Fibroblast of upper back skin (primary cell): ENCODE data around the gene THAP7.
"Not testable (repeated sequence)": the region's sequence is repeated elsewhere in the genome, so short reads cannot be mapped to it uniquely, and the experiment has no call there.

ENCODE experiments used
- DNase-seq: peaks from one replicate; pipeline ENCODE4 v3.0.0-alpha.2; 2013

Gene THAP7

GRCh38 chr22:21001601-21002325 is at the start of gene THAP7:
Gene THAP7, minus strand, starts transcription at chr22:21002118. Its CDS starts 207 bp downstream, at chr22:21001911.
- DNase-seq: peak; percentile 93

- DNase-seq: no peak
Observed at GRCh38 chr22:21051145-21051830, 49.4 kb upstream of the THAP7 start.

GRCh38 chr22:21048965-21049364 is 47.0 kb upstream of the THAP7 start:
- DNase-seq: not testable (repeated sequence)

GRCh38 chr22:21048448-21048847 is 46.5 kb upstream of the THAP7 start:
- DNase-seq: not testable (repeated sequence)

- DNase-seq: no peak
Observed at GRCh38 chr22:21047730-21048129, 45.8 kb upstream of the THAP7 start.

DNA sequence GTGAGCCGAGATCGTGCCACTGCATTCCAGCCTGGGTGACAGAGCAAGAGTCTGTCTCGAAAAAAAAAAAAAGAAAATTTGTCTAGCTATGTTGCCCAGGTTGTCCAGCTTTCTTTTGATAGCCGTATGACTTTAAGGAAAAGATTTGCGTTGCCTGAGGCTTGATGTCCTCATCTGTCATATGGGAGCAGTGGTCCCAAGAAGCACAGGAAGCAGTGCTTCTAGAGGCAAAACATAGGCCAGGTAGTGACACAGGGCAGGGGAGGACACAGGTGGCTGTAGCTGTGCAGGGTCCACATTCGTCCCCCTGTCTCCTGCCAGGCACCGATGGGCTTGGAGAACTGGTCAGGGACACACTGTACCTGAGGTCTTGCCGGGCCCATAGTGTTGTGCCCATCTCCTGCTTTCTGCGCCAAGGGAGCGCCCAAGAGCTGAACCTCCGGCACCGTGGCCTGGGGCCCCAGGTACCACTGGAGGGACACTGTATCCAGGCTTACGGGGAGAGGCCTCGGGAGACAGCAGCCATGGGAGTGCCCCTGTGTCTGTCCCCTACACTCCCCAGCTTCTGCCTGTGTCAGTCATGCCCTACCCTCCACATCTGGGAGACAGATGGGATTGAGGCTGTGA is 45.2 kb upstream of the THAP7 start:
- no peak for DNase-seq

- DNase-seq: peak; percentile 91
Observed at GRCh38 chr22:21045585-21046294, 43.8 kb upstream of the THAP7 start, which contains the start of gene LRRC74B. Gene LRRC74B, plus strand, starts transcription at chr22:21045946. Its CDS starts 41 bp downstream, at chr22:21045987.

DNA sequence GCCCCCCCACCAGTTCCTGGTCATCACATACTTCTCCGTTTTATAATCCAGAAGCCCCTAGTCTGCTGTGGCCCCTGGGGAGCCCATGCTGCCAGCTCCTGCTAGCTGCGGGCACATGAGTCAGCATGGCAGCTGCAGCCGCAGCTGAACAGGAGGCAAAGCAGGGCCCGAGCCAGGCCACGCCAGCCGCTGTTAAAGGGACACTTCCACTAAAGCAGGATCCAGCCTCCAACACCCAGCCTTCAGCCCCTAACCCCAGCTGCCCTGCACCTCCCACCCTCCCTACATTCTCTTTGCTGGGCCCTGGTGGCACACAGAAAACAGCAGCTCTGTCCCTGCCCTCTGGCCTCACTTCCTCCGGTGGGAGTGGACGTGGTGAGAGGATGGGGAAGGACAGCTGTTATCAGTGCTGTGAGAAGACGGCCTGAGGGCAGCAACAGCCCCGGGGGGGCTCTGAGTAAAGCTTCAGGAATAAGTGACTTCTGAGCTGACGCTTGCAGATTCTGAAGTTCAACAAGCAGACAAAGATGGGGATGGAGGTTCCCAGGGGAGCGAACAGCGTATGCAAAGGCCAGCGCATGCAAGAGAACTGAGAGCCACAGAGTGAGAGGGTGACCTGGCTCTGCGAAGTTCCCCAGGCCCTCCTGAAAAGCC is 43.1 kb upstream of the THAP7 start:
- peak; percentile 71 for DNase-seq

- no peak for DNase-seq
Observed at GRCh38 chr22:21043860-21044535, 42.1 kb upstream of the THAP7 start.

- no peak for DNase-seq
Observed at GRCh38 chr22:21042978-21043859, 41.3 kb upstream of the THAP7 start.

DNA sequence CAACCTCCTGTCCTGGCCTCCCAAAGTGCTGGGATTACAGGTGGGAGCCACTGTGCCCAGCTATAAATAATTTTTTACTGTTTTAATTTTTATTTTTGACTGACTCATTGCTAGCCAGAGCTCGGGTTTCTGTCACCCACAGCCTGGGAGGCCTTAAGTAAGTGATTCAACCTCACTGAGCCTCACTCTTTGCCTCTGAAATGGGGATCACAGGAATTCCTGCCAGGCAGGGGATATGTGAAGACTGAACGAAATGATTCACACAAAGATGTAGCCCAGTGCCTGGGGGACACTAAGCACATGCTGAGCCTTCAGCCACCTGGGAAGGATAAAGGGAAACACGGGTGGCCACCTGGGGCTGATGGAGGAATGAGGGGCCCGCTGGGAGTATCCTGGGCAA is 40.0 kb upstream of the THAP7 start:
- peak; percentile 78 for DNase-seq

GRCh38 chr22:21039158-21039557 is 37.2 kb upstream of the THAP7 start:
- DNase-seq: not testable (repeated sequence)

DNA sequence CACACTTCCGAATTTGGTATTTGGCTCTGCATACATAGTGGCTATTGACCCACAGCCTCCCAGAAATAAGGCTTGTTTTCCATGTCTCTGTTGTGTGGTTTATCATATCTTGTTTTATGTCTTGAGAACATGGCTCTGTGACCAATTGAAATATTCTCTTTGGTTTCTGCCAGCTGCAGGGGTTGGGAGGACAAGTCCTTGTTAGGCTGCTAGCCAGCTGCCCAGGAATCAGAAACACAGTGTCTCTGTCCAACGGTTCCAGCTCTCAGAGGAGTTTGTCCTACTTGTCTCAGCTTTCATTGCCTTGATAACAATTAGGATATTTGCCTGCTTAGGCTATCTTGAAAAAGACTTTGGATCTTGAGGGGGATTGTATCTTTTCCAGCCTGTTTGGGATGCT is 36.5 kb upstream of the THAP7 start:
- peak; percentile 14 for DNase-seq

DNA sequence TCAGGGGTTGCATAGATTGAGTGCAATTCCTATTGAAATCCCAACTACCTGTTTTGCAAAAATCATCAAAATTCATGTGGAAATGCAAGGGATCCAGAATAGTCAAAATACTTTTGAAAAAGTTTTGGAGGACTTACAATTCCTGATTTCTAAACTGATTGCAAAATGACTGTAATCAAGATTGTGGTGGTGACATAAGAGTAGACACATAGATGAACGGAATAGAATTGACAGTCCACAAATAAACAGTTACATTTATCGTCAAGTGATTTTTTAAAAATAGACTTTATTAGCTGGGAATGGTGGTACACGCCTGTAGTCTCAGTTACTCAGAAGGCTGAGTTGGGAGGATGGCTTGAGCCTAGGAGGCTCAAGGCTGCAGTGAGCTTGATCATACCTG is 33.1 kb upstream of the THAP7 start:
- no peak for DNase-seq

DNA sequence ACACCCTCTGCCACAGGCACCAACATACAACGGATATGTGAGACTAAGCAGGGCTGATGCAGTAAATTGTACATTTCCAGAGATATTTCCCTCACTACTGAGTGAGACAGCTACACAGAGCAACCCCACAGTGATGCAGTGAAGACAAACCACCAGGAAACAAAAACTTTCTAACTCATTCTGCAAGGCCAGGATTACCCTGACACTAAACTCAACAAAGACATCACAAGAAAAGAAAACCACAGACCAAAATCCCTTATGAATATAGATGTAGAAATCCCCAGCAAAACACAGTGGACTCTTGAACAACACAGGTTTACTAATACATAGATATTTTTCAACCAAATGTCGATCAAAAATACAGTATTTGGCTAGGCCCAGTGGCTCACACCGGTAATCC is 32.0 kb upstream of the THAP7 start:
- peak; percentile 12 for DNase-seq

- peak; percentile 41 for DNase-seq
Observed at GRCh38 chr22:21032868-21033688, 31.2 kb upstream of the THAP7 start.

DNA sequence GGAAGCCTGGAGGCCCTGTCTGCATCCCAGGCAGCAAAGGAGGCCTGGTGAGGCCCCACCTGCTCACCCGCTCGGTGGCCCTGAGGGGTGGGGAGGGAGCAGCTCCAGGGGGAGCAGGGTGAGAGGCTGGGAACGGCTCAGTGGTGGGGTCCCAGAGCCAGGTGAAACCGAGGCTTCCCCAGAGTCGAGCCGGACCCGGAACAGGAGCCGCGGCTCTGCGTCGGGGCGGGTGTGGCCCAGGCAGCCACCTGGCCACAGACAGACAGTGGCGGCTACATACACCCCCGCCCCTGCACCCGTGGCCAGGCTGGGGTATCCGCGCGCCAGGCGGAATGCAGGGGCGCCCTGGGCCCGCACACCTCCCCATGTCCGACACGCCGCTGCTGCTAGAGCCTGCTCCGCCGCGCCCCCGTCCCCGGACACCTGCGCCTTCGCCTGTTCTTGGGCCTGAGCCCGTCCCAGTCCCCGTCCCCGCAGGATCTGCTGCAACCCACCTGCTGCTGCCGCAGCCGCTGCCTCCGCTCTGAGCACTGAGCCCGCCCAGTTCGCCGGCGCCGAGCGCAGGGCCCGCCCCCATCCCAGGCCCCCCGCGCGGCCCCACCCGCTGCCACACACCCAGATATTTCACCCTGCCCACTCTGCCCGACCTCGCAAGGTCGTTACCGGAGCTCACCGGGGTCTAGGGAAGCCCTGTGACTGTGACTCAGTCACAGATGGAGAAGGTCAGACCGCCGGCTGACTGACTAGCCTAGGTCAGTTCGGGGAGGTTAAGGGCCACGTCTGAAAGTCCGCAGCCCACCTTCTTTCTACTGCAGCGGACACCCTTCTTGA is 30.3 kb upstream of the THAP7 start, which contains the start of gene SLC7A4:
Gene SLC7A4, minus strand, starts transcription at position 525 of the 831 bp plus-strand sequence. CDS start 749 bp downstream, outside the sequence.
- DNase-seq: no peak

DNA sequence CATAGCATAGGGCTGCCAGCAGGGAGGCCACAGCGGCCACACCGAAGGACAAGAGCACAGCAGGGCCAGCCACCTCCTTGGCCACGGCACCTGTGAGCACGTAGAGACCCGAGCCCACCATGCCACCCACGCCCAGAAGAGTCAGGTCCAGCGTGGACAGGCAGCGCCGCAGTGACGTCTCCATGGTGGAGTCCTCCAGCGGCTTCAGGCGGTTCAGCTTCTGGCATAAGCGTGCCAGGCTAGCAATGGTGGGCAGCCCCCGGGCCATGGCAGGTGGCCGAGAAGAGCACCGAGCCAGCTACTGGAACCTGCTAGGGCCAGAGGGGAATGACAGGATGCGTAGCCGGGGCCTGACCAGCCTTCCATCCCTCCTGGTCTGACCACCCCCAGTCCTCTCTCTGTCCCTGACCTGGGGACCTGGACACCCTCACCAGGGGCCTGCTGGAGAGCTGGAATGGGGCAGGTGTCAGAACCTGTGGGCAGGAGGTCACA is 29.7 kb upstream of the THAP7 start:
- no peak for DNase-seq
